GOT3 (cell line): ENCODE data around the gene ANAPC13.

ENCODE experiments used
- DNase-seq: peaks from one replicate; lab custom pipeline; 2025; ENCODE audit warnings: mixed read lengths; lab: John Stamatoyannopoulos, UW

The ANAPC13 gene

DNA sequence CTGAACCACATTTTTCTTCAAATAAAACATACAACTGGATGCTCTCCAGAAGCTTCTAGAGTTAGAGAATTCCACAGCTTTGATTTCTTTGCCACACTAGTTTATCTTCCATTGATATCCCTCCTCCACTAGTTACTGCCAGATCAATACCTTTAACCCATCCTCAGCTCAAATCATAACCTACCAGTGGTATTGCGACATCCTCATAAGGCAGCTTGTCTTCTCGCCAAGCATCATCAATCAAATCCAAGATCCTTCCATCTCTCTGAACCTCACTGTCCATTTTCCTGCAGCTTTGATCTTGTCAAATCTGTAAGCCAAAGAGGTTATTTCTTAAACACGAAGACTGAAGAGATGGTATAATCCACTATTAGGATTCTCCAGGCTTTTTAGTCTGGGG lies 3.2 kb downstream of the ANAPC13 start:
- no peak for DNase-seq

DNA sequence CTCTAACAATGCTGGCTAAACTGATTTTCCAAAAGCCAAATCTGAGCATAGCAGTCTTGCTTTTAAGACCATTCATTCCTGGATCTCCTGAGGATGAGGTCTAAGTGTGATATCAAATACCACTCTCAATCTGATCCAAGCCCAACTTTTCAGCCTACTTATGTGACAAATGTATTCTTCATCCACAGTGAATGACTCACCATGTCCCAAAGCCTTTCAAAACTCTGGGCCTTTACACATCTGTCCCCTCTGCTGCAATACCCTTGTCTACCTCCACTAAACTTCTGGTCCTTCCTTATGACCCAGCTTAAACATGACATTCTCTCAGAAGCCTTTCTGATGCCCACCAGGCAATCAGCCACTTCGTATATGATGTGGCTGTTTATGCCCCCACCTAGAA lies 4.6 kb downstream of the ANAPC13 start:
- no peak for DNase-seq

DNA sequence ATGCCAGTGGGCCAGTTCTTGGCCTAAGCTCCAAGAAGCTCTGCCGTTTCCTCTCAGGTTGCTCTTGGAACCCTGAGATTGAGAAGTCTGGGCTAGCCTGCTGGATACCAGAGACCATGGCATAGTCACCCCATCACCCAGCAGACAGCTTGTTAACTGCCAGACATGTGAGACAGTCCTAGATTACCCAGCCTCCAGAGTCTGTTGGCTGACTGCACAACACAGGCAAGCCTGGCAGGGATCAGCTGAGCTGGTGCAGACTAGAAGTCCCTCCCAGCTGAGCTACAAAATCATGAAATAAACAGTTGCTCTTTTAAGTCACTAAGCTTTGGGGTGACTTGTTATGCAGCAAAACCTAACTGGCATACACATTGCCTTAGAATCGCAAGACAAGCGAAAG lies 5.2 kb downstream of the ANAPC13 start:
- DNase-seq, result no peak

DNA sequence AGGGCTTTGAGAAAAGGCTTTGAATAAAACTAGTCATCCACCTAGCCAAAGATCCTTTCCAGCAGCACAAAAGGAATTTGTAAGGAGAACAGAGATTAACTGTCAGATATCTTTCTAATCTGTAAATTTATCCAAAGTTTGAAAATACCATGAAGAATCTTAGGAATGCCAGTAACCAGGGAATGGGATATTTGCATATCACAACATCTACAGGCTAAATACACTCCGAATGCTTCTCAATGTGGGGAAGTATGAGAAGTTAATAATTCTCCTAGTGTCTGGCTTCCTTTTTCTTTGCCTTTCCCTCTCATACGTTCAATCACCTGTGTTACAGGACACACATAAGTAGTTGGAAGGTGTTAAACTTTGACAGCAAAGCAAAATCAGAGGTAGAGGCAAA lies 7.8 kb downstream of the ANAPC13 start:
- no peak for DNase-seq

DNA sequence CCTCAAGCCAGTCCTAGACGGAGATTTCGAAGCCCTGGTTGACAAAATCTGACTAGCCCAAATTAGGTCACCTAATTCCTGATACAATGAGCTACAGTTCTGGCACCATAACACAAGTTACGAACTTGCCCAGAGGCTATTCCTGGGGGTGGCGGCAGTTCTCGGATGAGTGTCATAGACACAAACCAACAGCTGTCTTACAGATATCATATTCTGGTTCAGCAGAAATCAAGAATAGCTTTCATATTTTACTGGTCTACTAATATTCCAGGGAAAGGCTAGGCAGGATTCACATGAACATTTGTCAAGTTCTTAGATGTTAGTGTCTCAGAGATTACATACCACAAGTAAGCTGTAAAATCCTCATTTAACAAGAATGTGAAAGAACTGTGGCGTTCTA lies 8.8 kb downstream of the ANAPC13 start:
- DNase-seq, result no peak

DNA sequence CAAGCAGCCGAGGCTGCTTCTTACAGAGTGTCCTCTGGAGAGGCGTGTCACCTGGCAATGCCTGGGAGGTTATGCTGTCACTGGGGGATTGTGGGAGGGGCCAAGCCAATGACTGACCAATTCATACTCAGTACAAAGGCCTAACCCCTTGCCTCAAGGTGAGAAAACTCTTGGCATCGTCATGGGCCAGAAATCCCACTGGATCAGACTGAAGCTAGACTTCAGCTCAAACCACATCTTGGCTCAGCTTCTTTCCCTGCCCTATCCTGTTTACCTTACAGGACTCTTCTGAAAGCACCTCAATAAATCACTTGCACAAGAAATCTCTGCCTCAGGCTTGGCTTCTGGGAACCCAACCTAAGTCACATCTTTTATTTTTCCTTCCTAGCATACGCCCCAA lies 9.5 kb downstream of the ANAPC13 start:
- DNase-seq, result no peak

DNA sequence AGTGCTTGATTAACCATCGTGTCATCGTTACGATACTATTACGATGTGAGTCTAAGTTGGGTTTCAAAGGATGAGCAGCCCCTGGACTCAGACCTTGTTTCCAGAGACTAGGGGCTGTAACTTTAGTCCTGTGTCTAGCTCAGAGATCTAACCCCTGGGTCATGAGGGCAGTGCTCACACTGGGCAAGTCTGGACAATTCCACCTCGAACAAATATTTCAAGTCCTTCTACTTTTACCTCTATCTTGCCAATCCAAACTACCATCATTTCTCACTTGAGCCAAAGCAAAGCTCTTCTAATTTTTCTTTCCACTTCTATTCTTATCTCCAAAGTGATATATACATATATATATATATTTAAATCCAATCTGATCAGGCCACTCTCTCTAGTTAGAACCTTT lies 10.8 kb downstream of the ANAPC13 start:
- DNase-seq, result no peak

DNA sequence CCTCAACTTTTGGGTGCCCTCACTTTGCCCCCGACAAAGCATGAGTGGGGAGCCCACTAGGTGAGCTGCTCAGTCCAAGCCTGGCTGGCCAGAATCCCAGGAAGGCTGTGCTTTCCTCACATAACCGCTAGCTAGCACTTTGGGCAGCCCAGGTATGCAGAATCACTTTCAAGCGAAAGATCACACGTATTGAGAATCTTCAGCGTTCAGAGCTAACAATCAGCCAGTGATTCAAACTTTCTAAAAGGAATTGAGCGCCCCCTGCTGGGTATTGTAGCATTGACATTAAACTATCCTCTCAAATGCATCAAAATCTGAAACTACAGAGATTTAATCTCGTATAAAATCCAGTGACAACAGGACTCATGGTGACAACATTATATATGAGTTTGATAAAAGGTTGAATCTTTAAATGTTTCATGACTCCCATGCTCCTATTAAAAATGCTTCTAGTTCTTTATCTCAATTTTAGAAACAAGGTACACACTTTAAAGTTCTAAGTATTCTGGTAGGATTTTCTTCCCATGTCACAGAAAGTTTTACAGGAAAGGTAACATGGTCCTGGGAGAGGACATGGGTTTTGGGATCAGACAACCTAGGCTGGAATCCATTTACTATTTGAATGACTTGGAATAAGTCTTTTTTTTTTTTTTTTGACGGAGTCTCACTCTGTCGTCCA lies 11.8 kb downstream of the ANAPC13 start:
- peak; percentile 58 for DNase-seq

DNA sequence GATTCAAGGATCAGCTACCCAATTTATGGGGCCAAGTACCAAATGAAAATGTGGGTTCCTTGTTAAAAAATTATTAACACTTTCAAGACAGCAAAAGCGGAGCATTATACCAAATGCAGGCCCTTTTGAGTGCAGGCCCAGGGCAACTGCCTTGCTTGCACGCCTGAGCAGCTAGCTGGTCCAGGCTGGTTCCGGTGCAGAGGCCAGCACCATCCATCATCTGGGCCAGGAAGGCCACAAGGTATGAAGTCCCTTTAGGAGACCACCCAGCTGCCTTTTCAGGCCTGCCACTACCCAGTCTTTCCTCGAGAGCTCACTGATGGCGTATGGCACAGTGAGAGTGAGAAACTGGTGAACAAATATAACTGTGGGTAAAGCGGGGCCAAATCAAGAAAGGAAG lies 13.0 kb downstream of the ANAPC13 start:
- no peak for DNase-seq

DNA sequence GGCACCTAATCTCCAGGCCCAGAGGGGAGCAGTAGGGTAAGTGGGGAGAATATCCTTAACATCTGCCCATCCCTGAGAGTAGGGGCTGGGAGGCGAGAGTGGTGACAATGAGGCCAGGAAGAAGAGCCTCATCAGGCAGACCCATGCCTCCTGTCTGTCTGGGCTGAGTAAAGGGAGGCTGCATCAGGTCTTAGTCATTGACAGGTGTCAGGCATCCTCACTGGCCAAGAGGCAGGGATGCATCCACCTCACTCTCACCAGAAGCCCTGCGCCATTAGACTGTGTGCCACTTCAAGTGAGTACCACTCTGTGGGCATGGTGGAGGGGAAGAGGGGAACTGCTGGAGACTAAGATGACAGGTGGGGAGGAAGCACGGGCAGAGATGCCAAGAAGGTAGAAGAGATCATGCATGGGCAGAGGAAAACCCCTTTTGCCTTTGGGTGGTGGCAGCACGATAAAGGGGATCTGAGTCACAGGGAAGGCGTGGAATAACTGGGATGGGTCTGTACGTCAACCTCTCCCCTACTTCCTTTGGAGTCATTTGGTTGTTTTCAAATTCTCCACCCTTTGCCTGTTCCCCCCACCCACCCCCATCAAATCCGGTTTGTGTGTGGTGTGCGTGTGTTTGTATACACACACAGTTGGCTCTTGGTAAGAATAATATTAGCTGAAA lies 14.1 kb downstream of the ANAPC13 start:
- DNase-seq, result no peak

DNA sequence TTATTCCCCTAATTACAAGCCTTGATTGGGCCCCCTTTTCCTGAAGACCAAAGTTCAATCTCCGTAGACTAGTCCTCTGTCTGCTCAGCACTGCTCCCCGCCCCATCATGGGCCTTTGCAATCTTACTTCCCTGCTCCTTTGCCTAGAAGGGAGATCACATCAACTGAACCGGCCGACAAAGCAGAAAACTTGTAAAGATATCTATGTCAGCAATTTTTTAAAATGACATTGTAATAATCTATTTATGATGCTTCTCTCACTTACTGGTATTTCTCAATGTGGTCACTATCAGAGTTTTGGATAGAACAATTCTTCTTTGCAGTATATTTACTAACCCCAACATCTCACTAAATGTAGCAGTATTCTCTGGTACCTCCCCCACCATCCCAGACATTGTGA lies 17.3 kb downstream of the ANAPC13 start:
- DNase-seq, result no peak

DNA sequence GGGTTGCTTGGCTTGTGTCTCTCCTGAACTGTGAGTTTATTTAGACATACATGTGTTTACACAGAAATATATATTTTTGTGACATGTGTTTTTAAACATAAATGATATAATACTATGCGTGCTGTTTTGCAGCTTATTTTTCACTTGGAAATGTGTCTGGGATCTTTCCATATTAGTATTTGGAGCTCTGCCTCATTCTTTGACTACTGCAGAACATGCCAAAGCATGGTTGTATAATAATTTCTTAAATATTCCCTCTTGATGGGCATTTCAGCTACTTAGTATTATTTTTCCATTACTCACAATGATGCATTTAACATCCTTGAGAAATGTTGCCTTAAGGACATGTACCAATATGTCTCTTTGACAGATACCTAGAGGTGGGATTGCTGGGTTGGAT lies 19.5 kb downstream of the ANAPC13 start:
- no peak for DNase-seq

DNA sequence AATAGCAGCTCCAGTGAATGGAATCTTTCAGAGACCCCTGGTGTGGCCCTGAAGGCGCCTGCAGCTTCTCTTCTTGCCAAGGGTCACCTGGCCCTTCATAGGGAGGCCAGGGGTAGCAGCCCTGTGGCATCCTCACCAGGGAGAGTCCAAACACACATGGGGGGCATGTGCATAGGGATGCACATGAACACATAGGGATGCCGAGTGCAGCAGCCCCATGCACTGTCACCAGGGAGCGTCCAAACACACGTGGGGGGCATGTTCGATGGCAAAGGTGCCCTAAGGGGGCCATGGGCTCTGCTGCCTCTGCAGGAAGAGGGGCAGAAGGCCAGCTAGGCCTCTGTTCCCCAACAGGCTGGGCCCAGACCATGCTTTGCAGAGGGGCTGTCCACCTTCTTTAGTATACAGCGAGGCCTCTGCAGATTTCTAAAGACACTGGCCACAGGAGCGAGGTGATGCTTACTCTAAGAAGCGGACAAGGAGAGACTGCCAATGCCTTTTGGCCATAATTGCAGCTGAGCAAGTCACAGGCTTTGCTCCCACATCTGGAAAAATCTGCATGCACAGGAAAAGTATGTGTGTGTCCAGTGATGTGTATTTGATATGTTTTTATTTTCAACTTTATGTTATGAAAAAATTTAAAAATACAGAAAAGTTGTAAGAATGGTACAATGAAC lies 21.0 kb downstream of the ANAPC13 start:
- no peak for DNase-seq

DNA sequence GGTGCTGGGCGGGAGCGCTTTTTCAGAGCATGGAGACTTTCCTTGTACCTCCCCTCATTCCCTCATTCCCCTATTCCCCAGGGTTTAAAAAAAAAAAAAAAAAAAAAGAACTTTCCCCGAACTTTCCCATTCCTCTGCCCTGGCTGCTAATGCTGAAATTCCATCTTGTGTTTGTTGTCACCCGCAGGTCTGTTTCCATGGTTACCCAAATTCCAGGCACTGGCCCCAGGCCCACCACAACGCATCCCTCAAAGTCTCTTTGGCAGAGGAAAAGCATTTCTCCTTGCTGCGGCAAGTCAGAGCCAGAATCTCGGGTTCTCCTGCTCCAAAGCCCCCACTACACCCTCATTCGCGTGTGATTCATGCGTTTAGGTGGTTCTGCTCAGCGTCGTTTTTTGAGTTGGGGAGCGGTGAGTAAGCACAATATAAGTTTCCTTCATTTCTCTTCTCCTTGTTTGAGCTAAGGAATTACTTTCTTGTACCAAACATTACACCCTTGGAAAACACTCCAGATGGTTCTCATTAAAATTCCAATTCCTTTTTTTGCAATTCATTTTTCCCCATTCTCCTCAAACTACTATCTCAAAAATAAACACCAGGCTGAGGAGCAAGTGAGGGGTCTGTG lies 21.6 kb downstream of the ANAPC13 start:
- peak; percentile 88 for DNase-seq

DNA sequence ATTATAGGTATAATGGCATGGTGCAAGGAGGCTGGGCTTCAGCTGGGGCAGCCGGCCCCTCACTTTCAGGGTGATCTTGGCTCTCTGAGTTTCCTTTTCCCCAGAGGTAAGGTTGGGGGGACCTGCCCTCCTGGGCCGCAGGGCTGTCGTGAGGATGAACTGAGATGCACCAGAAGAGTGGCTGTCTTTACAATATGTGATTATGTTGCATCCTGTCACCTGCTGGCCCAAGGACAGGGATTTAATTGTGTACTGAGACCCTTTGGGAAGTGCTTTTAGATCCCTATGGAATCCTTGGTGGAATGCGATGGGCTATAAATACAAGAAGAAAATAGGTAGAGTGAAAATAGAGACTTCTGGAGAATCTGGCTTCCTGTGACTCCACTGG lies 22.1 kb downstream of the ANAPC13 start:
- DNase-seq, result no peak

DNA sequence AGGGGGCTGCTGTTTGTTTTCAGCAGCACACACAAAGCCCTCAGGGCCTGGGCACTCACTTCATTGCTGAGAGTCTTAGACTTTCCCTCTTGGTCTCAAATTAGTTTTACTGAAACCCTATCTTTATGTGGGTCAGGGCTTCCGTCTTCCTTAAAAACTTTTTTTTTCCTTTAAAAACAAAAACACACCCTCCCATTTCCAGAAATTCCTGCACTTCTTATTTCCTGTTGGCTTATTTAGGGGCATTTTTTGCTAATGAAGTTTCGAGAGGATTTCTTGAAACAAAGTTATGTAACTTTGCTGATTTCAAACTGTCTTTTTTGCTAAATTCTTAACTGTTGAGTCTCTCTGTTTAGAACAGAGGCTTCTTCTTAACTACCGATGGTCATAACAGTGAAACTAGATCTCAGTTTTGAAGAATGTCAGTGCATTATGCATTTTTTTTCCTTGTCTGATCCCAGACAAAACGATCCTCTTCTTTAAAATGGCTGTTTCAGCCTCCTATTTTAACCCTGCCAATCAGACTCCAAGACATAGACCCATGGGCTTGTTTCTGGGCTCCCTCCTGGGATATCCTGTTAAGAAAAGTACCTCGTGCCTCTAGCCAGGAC lies 23.3 kb downstream of the ANAPC13 start:
- DNase-seq, result no peak

DNA sequence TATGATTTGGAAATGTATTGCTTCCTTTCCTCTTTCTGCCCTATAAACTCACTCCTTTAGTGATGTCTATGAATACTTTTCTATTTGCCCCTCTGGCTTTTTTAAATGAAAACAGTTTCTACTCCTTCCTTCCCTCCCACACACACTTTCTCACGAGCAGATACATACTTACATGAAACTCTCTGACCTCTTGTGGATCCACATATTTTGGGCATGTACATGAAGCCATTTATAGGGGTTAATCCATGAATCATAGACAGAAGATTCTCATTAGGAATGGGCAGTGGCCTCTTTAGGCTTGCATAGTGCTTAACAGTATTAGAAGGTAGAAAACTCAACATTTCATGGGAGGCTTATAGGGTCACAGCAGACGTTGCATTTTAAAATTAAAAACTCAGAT lies 24.8 kb downstream of the ANAPC13 start:
- no peak for DNase-seq

DNA sequence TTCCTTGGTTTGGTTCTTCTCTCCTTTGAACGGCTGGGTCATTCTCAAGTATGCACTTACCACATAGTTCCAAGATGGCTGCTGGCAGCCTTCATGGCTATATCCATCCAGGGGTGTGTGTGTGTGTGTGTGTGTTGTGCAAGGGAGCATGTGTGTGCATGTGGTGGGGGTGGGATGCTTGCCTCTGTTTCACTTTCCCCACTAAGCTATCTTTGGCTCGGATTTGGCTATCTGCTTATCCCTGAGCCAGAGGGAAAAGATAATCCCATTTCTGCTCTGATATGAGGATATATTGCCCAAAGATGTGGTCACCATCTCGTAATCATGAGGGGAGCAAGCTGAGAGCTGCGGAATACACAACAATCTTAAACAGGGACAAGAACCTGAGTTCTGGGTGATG lies 26.2 kb downstream of the ANAPC13 start:
- no peak for DNase-seq

DNA sequence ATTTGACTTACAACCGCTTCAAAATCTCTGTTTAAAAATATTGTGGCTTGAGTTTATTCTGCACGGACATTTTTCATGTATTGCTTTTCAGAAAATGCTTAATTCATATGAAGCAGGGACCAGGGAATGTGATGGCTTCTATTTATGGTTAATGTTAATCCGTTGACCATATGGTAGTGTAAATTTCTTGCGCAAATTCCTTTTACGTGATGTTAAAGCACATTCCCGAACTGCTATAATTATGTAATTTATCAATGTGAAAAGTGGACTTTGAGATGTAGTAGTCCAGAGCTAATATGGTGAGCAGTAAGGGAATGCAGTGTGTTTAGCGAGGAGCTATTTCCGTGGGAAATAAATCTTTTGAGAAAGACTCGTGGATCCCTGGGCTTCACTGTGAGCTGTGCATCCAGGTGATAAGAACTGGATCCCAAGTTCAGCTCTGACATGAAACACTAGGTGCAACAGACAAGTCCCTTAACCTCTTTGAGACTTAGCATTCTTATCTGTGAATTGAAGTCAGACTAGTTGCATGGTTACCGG lies 27.3 kb downstream of the ANAPC13 start:
- no peak for DNase-seq

DNA sequence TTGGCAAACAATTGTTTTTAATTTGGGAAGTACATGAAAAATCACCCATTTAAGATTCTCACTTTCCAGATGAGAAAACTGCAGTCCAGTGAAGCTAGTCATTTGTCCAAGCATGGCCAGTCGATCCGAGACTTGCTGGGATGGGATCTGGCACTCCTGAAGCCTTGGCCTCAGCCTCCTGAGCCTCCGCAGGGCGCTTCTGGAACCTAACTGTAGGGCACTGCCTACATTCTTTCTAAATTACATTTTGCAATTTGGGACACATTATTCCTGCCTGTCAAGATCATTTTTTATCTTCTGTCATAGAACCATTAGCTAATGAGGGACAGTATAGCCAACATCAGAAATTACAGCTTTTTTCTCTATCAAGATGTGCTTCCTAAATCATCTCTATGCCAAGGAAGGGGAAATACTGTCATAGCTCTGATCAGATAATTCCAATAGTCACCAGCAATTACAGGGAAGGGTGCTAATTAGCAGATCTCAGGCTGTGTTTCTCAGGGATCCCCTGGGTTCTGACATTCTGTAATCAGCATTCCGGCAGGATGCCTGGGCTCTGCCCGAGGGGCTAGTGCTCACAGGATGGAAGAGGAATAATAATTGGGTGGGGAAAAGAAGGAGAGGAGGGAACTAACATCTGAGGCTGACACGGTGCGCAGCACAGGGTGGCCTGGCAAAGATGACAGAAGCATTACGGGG lies 28.3 kb downstream of the ANAPC13 start:
- no peak for DNase-seq

DNA sequence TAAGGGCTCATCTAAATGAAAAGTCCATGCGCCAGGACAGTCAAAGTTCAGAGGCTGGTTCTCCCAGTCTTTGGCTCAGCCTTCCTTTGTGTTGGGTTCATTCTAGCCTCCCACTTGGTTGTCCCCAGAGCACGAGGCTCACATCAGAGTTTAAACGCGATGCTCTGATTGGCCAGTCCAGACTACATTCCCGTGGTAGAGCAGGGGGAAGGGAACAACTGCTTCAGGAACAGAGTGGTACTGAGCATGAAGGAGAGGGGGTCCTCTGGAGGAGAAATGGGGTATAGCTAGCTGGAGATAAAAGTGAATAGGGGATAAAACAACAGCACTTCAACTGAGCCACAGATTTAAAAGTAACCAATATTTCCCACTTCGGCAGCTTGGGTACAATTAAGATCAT lies 32.2 kb downstream of the ANAPC13 start:
- DNase-seq, result no peak

DNA sequence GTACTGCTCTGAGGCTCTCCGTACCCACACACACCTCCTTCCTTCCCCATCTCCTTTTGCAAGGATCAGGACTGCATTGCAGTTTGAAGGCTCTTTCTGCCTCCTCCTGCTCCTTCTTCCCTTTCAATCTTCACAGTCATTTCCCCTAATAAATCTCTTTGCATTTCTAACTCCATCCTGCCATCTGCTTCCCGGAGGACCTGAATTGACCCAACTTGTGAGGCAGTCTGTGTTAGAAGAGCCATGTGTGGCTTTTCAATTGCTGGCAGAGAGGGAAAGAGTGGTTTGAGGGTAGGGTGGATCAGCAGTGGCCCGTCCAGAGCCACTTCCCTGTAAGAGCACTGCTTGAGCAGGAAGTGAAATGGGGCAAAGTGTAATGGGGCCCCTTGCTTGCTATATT lies 35.8 kb downstream of the ANAPC13 start:
- no peak for DNase-seq
